CD14-positive monocyte (primary cell): ENCODE measurements around the gene CLDND1. TPM values are rescaled to one million over a fixed set of nuclear protein-coding genes. Genes with fewer than 3 reads are reported as not detected.

Experiments
- DNase-seq, 3 donors: peaks; one replicate each; pipeline ENCODE4 v3.0.0-alpha.2; 2011 to 2022
- H2AFZ ChIP-seq: 2 replicates; pipeline ENCODE4 v1.6.0; 2012; ENCODE audit warnings: mild to moderate bottlenecking, low read depth, low read length, inconsistent platforms; ENCODE audit not compliant: insufficient read depth, poor library complexity, severe bottlenecking
- H3K27ac ChIP-seq, 2 donors: 1 replicate in 1 of 2; 2 replicates in 1 of 2; pipeline ENCODE4 v1.5.1; 2012 to 2013; ENCODE audit warnings: low read length in 2 of 2, control low read depth in 1 of 2, inconsistent platforms in 1 of 2, low read depth in 1 of 2, mild to moderate bottlenecking in 1 of 2
- H3K27me3 ChIP-seq, 2 donors: one replicate each; pipeline versions ENCODE4 v1.6.0 to v1.6.1; 2011 to 2013; ENCODE audit warnings: low read length in 2 of 2; ENCODE audit not compliant: control insufficient read depth in 2 of 2, insufficient read depth in 2 of 2
- H3K36me3 ChIP-seq, 2 donors: replicated peaks in 1 of 2; 1 replicate in 1 of 2; 2 replicates in 1 of 2; pipeline versions ENCODE4 v1.5.1 to v1.6.1; 2012 to 2013; ENCODE audit warnings: low read length in 2 of 2, control low read depth in 1 of 2, inconsistent platforms in 1 of 2, mild to moderate bottlenecking in 1 of 2; ENCODE audit not compliant: insufficient read depth in 2 of 2, control insufficient read depth in 1 of 2
- H3K4me1 ChIP-seq, 2 donors: 1 replicate in 1 of 2; 2 replicates in 1 of 2; pipeline versions ENCODE4 v1.5.1 to v1.6.1; 2012 to 2013; ENCODE audit warnings: low read length in 2 of 2, control low read depth in 1 of 2, inconsistent platforms in 1 of 2, mild to moderate bottlenecking in 1 of 2, moderate library complexity in 1 of 2; ENCODE audit not compliant: insufficient read depth in 2 of 2, control insufficient read depth in 1 of 2
- H3K4me2 ChIP-seq: replicated peaks from 2 replicates; pipeline ENCODE3; 2012; ENCODE audit warnings: low read length, moderate library complexity, mild to moderate bottlenecking; ENCODE audit not compliant: poor library complexity, severe bottlenecking; ENCODE audit errors: extremely low read depth
- H3K4me3 ChIP-seq, 3 experiments: fragments of 200-600 bp in 1 of 3; sonication (generic) in 1 of 3; replicated peaks in 1 of 3; 1 replicate in 2 of 3; 2 replicates in 1 of 3; pipeline ENCODE4 v1.5.1; 2011 to 2013; ENCODE audit warnings: low read length in 3 of 3, mild to moderate bottlenecking in 3 of 3, control low read depth in 2 of 3, low read depth in 2 of 3, inconsistent platforms in 1 of 3, moderate library complexity in 1 of 3
- H3K79me2 ChIP-seq: 2 replicates; pipeline ENCODE4 v1.6.0; 2012; ENCODE audit warnings: mild to moderate bottlenecking, control low read depth, inconsistent platforms, low read length, moderate library complexity; ENCODE audit not compliant: insufficient read depth
- H3K9ac ChIP-seq: 2 replicates; pipeline ENCODE4 v1.6.0; 2017; ENCODE audit warnings: low read length, mild to moderate bottlenecking; ENCODE audit not compliant: insufficient read depth, poor library complexity, severe bottlenecking
- H3K9me3 ChIP-seq, 2 donors: replicated peaks in 1 of 2; 1 replicate in 1 of 2; 2 replicates in 1 of 2; pipeline versions ENCODE4 v1.5.1 to v1.6.1; 2012 to 2013; ENCODE audit warnings: low read length in 2 of 2, control low read depth in 1 of 2; ENCODE audit not compliant: control insufficient read depth in 1 of 2, insufficient read depth in 1 of 2
- H4K20me1 ChIP-seq: 2 replicates; pipeline ENCODE4 v1.6.0; 2012; ENCODE audit warnings: mild to moderate bottlenecking, low read length, control low read depth, moderate library complexity; ENCODE audit not compliant: insufficient read depth
- H3K27ac Mint-ChIP-seq, 7 donors: one replicate each; pipeline ENCODE4 v1.8.0; 2020; ENCODE audit warnings: mild to moderate bottlenecking in 7 of 7, mixed read lengths in 7 of 7, moderate library complexity in 6 of 7, inconsistent platforms in 2 of 7
- H3K27me3 Mint-ChIP-seq, 3 donors: one replicate each; pipeline ENCODE4 v1.8.0; 2021 to 2022; ENCODE audit warnings: low read depth in 3 of 3, mild to moderate bottlenecking in 3 of 3, mixed read lengths in 3 of 3, moderate library complexity in 3 of 3, inconsistent platforms in 1 of 3
- H3K36me3 Mint-ChIP-seq, 2 donors: one replicate each; pipeline ENCODE4 v1.8.0; 2020; ENCODE audit warnings: mixed read lengths in 2 of 2, inconsistent platforms in 1 of 2, mild to moderate bottlenecking in 1 of 2
- H3K4me1 Mint-ChIP-seq: one replicate; pipeline ENCODE4 v1.8.0; 2020; ENCODE audit warnings: mild to moderate bottlenecking, mixed read lengths
- H3K4me3 Mint-ChIP-seq, 2 donors: one replicate each; pipeline ENCODE4 v1.8.0; 2020; ENCODE audit warnings: mild to moderate bottlenecking in 2 of 2, mixed read lengths in 2 of 2, moderate library complexity in 1 of 2
- H3K9me3 Mint-ChIP-seq, 7 donors: one replicate each; pipeline ENCODE4 v1.8.0; 2020 to 2022; ENCODE audit warnings: mixed read lengths in 7 of 7, mild to moderate bottlenecking in 6 of 7, moderate library complexity in 6 of 7, inconsistent platforms in 2 of 7
- CTCF ChIP-seq: fragments of 200-600 bp; IDR thresholded peaks from one replicate; pipeline ENCODE4 v1.8.0; 2022; ENCODE audit warnings: antibody characterized with exemption, mild to moderate bottlenecking
- WGBS: methylation state at CpG from one replicate; pipeline ENCODE4 v1.1.5; 2013; ENCODE audit warnings: missing lambda C conversion rate; ENCODE audit not compliant: insufficient coverage; 5-methylcytosine and 5-hydroxymethylcytosine counted together
- intact Hi-C, 2 donors: fragments of 100-400 bp; cut with micrococcal nuclease; formaldehyde crosslinking; loops; one replicate each; pipeline versions ENCODE4 v1.15.0 to v1.15.1; 2023
- polyA plus RNA-seq, 3 donors: library from polyadenylated mRNA; depleted of rRNA in 1 of 3; unstranded in 2 of 3; stranded (reverse) in 1 of 3; fragments of 300-500 nt in 2 of 3; fragments of >200 nt in 1 of 3; fragmentation: Illumina TruSeq in 2 of 3; gene quantifications; 1 replicate in 2 of 3; 2 replicates in 1 of 3; pipeline ENCODE4 v1.2.3, GENCODE V29; 2012 to 2021

The CLDND1 gene
- polyA plus RNA-seq, 3 donors, result 65.3 to 91.8 (median 76.0) TPM

GRCh38 chr3:98532275-98532637 lies 9.6 kb upstream of the CLDND1 start:
- no peak overlapping the region for H3K27ac Mint-ChIP-seq
- Histone ChIP-seq H3K27ac (no peak overlapping the region), H2AFZ (no peak overlapping the region), H3K9me3 (no peaks in the 10 kb centered on the region), H3K4me2 (no peak overlapping the region), H3K9ac (no peak overlapping the region), H3K27me3 (peaks cover 0 to 3% of the 10 kb centered on the region in 2 donors), H3K4me3 (no peak overlapping the region), H3K4me1 (no peaks in the 10 kb centered on the region), H3K36me3 (no peaks in the 10 kb centered on the region), H3K79me2 (no peaks in the 10 kb centered on the region), H4K20me1 (no peaks in the 10 kb centered on the region)
- H3K4me3 Mint-ChIP-seq, result no peak overlapping the region
- TF ChIP-seq CTCF, result no peak
- intact Hi-C loops, result no loop called here
- 95% methylated on average over 5 of the region's 5 CpGs for WGBS
- no peaks in the 10 kb centered on the region for H3K36me3 Mint-ChIP-seq
- H3K27me3 Mint-ChIP-seq, result peaks cover 0 to 13% (median 0%) of the 10 kb centered on the region in 3 donors
- H3K4me1 Mint-ChIP-seq, result peaks cover 9% of the 10 kb centered on the region
- no peak for DNase-seq
- no peaks in the 10 kb centered on the region for H3K9me3 Mint-ChIP-seq

- Mint-ChIP-seq H3K4me3 (no peak within 1 kb of the TSS), H3K4me1 (peaks cover 9% of the 10 kb centered on the region), H3K27ac (no peak within 1 kb of the TSS), H3K36me3 (no peaks in the 10 kb centered on the region), H3K9me3 (no peaks in the 10 kb centered on the region), H3K27me3 (peaks cover 0 to 13% (median 0%) of the 10 kb centered on the region in 3 donors)
- no peak within 1 kb of the TSS for H3K9ac ChIP-seq
- H3K4me2 ChIP-seq, result no peak within 1 kb of the TSS
- no peaks in the 10 kb centered on the region for H3K9me3 ChIP-seq
- no peaks in the 10 kb centered on the region for H3K4me1 ChIP-seq
- H3K36me3 ChIP-seq, result no peaks in the 10 kb centered on the region
- TF ChIP-seq CTCF, result no peak
- no peak within 1 kb of the TSS for H3K4me3 ChIP-seq
- WGBS, result 90% methylated on average over 2 of the region's 7 CpGs
- H4K20me1 ChIP-seq, result no peaks in the 10 kb centered on the region
- H2AFZ ChIP-seq, result peak within 1 kb of the TSS; percentile 19
- H3K79me2 ChIP-seq, result no peaks in the 10 kb centered on the region
- DNase-seq, result no peak
- peaks cover 0 to 3% of the 10 kb centered on the region in 2 donors for H3K27me3 ChIP-seq
- no peak within 1 kb of the TSS for H3K27ac ChIP-seq
- intact Hi-C loops, result no loop called here
These were observed 9.0 kb upstream of the CLDND1 start, which contains the start of gene GPR15 for GRCh38 chr3:98531622-98532274. TSS of gene GPR15 (plus strand) at chr3:98531978. CDS start at chr3:98532034, 56 bp downstream.
